GM21528 (cell line): ENCODE data around the gene LDB2.

Experiments
- ATAC-seq: cut with Tn5 transposase; IDR thresholded peaks from one replicate; pipeline ENCODE4 v1.9.1; 2021; ENCODE audit warnings: mild to moderate bottlenecking, moderate library complexity; ENCODE audit not compliant: unreplicated experiment, low FRiP score

LDB2 gene

GRCh38 chr4:16846540-16847117 lies 51.8 kb downstream of the LDB2 start:
- ATAC-seq: no peak

GRCh38 chr4:16844816-16845586 lies 53.4 kb downstream of the LDB2 start:
- ATAC-seq: no peak

GRCh38 chr4:16843831-16844508 lies 54.5 kb downstream of the LDB2 start:
- no peak for ATAC-seq

- ATAC-seq: no peak
Observed at GRCh38 chr4:16838226-16838875, 60.1 kb downstream of the LDB2 start.

- no peak for ATAC-seq
Observed at GRCh38 chr4:16837475-16837874, 61.0 kb downstream of the LDB2 start.

- no peak for ATAC-seq
Observed at GRCh38 chr4:16836324-16836723, 62.1 kb downstream of the LDB2 start.

- no peak for ATAC-seq
Observed at GRCh38 chr4:16835597-16836247, 62.7 kb downstream of the LDB2 start.

- no peak for ATAC-seq
Observed at GRCh38 chr4:16834814-16835213, 63.6 kb downstream of the LDB2 start.

GRCh38 chr4:16833722-16834121 lies 64.7 kb downstream of the LDB2 start:
- ATAC-seq: no peak

- ATAC-seq: no peak
Observed at GRCh38 chr4:16830081-16830480, 68.4 kb downstream of the LDB2 start.

GRCh38 chr4:16827794-16828724 lies 70.4 kb downstream of the LDB2 start:
- ATAC-seq: no peak

- no peak for ATAC-seq
Observed at GRCh38 chr4:16827045-16827444, 71.4 kb downstream of the LDB2 start.

- ATAC-seq: no peak
Observed at GRCh38 chr4:16826406-16826910, 72.0 kb downstream of the LDB2 start.

- ATAC-seq: no peak
Observed at GRCh38 chr4:16824278-16824806, 74.1 kb downstream of the LDB2 start.

GRCh38 chr4:16820329-16820728 lies 78.1 kb downstream of the LDB2 start:
- ATAC-seq: no peak

- no peak for ATAC-seq
Observed at GRCh38 chr4:16819652-16820051, 78.8 kb downstream of the LDB2 start.

GRCh38 chr4:16818005-16818404 lies 80.4 kb downstream of the LDB2 start:
- no peak for ATAC-seq

- ATAC-seq: no peak
Observed at GRCh38 chr4:16817286-16817685, 81.2 kb downstream of the LDB2 start.

GRCh38 chr4:16814361-16814760 lies 84.1 kb downstream of the LDB2 start:
- no peak for ATAC-seq
